DND-41 (cell line): Measurements from ENCODE around the gene BCKDK.

ENCODE experiments used
- EZH2 ChIP-seq: IDR thresholded peaks from 3 replicates; pipeline ENCODE4 v1.6.1; 2012; ENCODE audit warnings: borderline replicate concordance, low read depth, mild to moderate bottlenecking, moderate library complexity, low read length, inconsistent platforms; ENCODE audit not compliant: severe bottlenecking
- TF ChIP-seq, protein P1 (sequence below): IDR thresholded peaks from 2 replicates; pipeline ENCODE4 v1.5.1; 2012; ENCODE audit warnings: borderline replicate concordance, low read length, moderate library complexity, mild to moderate bottlenecking; ENCODE audit not compliant: poor library complexity, severe bottlenecking; ENCODE audit errors: extremely low read depth

- TF ChIP-seq, protein P1, sequence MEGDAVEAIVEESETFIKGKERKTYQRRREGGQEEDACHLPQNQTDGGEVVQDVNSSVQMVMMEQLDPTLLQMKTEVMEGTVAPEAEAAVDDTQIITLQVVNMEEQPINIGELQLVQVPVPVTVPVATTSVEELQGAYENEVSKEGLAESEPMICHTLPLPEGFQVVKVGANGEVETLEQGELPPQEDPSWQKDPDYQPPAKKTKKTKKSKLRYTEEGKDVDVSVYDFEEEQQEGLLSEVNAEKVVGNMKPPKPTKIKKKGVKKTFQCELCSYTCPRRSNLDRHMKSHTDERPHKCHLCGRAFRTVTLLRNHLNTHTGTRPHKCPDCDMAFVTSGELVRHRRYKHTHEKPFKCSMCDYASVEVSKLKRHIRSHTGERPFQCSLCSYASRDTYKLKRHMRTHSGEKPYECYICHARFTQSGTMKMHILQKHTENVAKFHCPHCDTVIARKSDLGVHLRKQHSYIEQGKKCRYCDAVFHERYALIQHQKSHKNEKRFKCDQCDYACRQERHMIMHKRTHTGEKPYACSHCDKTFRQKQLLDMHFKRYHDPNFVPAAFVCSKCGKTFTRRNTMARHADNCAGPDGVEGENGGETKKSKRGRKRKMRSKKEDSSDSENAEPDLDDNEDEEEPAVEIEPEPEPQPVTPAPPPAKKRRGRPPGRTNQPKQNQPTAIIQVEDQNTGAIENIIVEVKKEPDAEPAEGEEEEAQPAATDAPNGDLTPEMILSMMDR: no peak
- no peak for TF ChIP-seq EZH2
Observed at GRCh38 chr16:31085873-31086628, 22.1 kb upstream of the BCKDK start.
